ENCODE data around the gene PISD. TPM values are rescaled to one million over a fixed set of nuclear protein-coding genes. Genes with fewer than 3 reads are reported as not detected.

Gene PISD
- total and polyA plus RNA-seq, 8 donors, result 10.3 to 99.8 (median 24.7) TPM

- 37 to 68% (median 62%) methylated on average over 3 to 8 of the region's 8 CpGs for WGBS, 5 donors
- no peak for TF ChIP-seq POLR2A (IDR thresholded peaks at IDR 0.05)
- TF ChIP-seq CTCF (IDR thresholded peaks at IDR 0.05), result no peak
- TF ChIP-seq EP300 (IDR thresholded peaks at IDR 0.05), result no peak
- TF ChIP-seq POLR2AphosphoS5 (IDR thresholded peaks at IDR 0.05), result no peak
- Histone ChIP-seq H3K27ac (peak overlapping the region in 4 of 5 donors; percentile 18 to 67 (median 65)), H3K4me1 (peaks cover 46 to 85% (median 65%) of the 10 kb centered on the region in 4 donors), H3K4me3 (no peak overlapping the region), H3K27me3 (no peaks in the 10 kb centered on the region), H3K36me3 (peaks cover 0 to 33% (median 16%) of the 10 kb centered on the region in 4 donors), H3K9me3 (no peaks in the 10 kb centered on the region)
- DNase-seq, result peak; percentile 37 to 74
- intact Hi-C loops (cut with DNase I; ENCODE audit: low total_unique reads), result no loop called here
These were observed 34.7 kb downstream of the PISD start for GRCh38 chr22:31627223-31627731.

- WGBS, 5 donors, result 65 to 71% (median 65%) methylated on average over 8 to 15 of the region's 15 CpGs
- Histone ChIP-seq H3K27me3 (no peaks in the 10 kb centered on the region), H3K27ac (peak overlapping the region; percentile 11 to 67 (median 47)), H3K4me1 (peaks cover 46 to 83% (median 63%) of the 10 kb centered on the region in 4 donors), H3K4me3 (no peak overlapping the region), H3K9me3 (no peaks in the 10 kb centered on the region), H3K36me3 (peaks cover 3 to 40% (median 23%) of the 10 kb centered on the region in 4 donors)
- no peak for TF ChIP-seq EP300 (IDR thresholded peaks at IDR 0.05)
- no peak for TF ChIP-seq POLR2A (IDR thresholded peaks at IDR 0.05)
- no peak for TF ChIP-seq POLR2AphosphoS5 (IDR thresholded peaks at IDR 0.05)
- no peak for TF ChIP-seq CTCF (IDR thresholded peaks at IDR 0.05)
- peak; percentile 45 to 69 for DNase-seq
- intact Hi-C loops (cut with DNase I; ENCODE audit: low total_unique reads), result no loop called here
These were observed 35.4 kb downstream of the PISD start for GRCh38 chr22:31626427-31627150.

- DNase-seq, result peak; percentile 62 to 87
- peaks cover 10 to 47% (median 30%) of the 10 kb centered on the region in 4 donors for H3K36me3 ChIP-seq
- H3K27me3 ChIP-seq, result no peaks in the 10 kb centered on the region
- no peak for TF ChIP-seq POLR2A (IDR thresholded peaks at IDR 0.05)
- no peak for TF ChIP-seq CTCF (IDR thresholded peaks at IDR 0.05)
- TF ChIP-seq EP300 (IDR thresholded peaks at IDR 0.05), result no peak
- no peak for TF ChIP-seq POLR2AphosphoS5 (IDR thresholded peaks at IDR 0.05)
- no peaks in the 10 kb centered on the region for H3K9me3 ChIP-seq
- H3K4me1 ChIP-seq, result peaks cover 39 to 76% (median 55%) of the 10 kb centered on the region in 4 donors
- intact Hi-C loops (cut with DNase I; ENCODE audit: low total_unique reads), result no loop called here
- H3K27ac ChIP-seq, result peak overlapping the region; percentile 6 to 67 (median 47)
- 25 to 52% (median 32%) methylated on average over 30 to 31 of the region's 31 CpGs for WGBS, 5 donors
- H3K4me3 ChIP-seq, result peak overlapping the region in 3 of 4 donors; percentile 3 to 27 (median 14)
These were observed 36.2 kb downstream of the PISD start for GRCh38 chr22:31625661-31626426.

GRCh38 chr22:31625257-31625640 is 36.8 kb downstream of the PISD start:
- TF ChIP-seq CTCF (IDR thresholded peaks at IDR 0.05) (no peak), POLR2AphosphoS5 (IDR thresholded peaks at IDR 0.05) (no peak), EP300 (IDR thresholded peaks at IDR 0.05) (no peak), POLR2A (IDR thresholded peaks at IDR 0.05) (no peak)
- H3K27ac ChIP-seq, result peak overlapping the region in 3 of 5 donors; percentile 11 to 67 (median 66)
- no peaks in the 10 kb centered on the region for H3K9me3 ChIP-seq
- DNase-seq, result no peak
- peaks cover 39 to 73% (median 51%) of the 10 kb centered on the region in 4 donors for H3K4me1 ChIP-seq
- peaks cover 16 to 53% (median 36%) of the 10 kb centered on the region in 4 donors for H3K36me3 ChIP-seq
- no peaks in the 10 kb centered on the region for H3K27me3 ChIP-seq
- H3K4me3 ChIP-seq, result peak overlapping the region in 3 of 4 donors; percentile 3 to 27 (median 14)
- WGBS, 5 donors, result 79 to 87% (median 83%) methylated on average over 4 to 7 of the region's 7 CpGs
- intact Hi-C loops (cut with DNase I; ENCODE audit: low total_unique reads), result no loop called here

All from stomach (tissue), 9 donors.